OCI-LY1 (cell line): Measurements from ENCODE around the gene HMCN2.

ENCODE experiments used
- CTCF ChIP-seq: fragments of 200-600 bp; sonication (generic), shearing (Covaris generic); IDR thresholded peaks from 2 replicates; pipeline ENCODE4 v1.5.1; 2017; ENCODE audit warnings: mild to moderate bottlenecking, antibody characterized with exemption, low read length, moderate library complexity, mixed read lengths
- EZH2 ChIP-seq: fragments of 200-600 bp; sonication (generic), shearing (Covaris generic); IDR thresholded peaks from 2 replicates; pipeline ENCODE4 v1.8.0; 2017; ENCODE audit warnings: borderline replicate concordance, mixed run types, mild to moderate bottlenecking, antibody characterized with exemption, low read length, moderate library complexity, mixed read lengths

GRCh38 chr9:130410443-130410842 lies 144.9 kb downstream of the HMCN2 start:
- TF ChIP-seq CTCF (no peak), EZH2 (no peak)
